Dermis microvascular lymphatic vessel endothelial cell (primary cell): ENCODE measurements around the gene TIAM2. TPM values are rescaled to one million over a fixed set of nuclear protein-coding genes. Genes with fewer than 3 reads are reported as not detected.
"Not testable (repeated sequence)": the region's sequence is repeated elsewhere in the genome, so short reads cannot be mapped to it uniquely, and the experiment has no call there.

Source experiments
- DNase-seq, 2 donors: peaks; one replicate each; pipeline versions ENCODE4 v3.0.0 to v3.0.0-alpha.2; 2010; ENCODE audit warnings: low read depth in 2 of 2
- total RNA-seq: library from RNA; depleted of rRNA; stranded (reverse); fragments of >200 nt; gene quantifications from 2 replicates; pipeline ENCODE4 v1.2.1, GENCODE V29; 2014

TIAM2 gene
- total RNA-seq, 1 donor from 2014 or later, result 12.8 TPM

DNA sequence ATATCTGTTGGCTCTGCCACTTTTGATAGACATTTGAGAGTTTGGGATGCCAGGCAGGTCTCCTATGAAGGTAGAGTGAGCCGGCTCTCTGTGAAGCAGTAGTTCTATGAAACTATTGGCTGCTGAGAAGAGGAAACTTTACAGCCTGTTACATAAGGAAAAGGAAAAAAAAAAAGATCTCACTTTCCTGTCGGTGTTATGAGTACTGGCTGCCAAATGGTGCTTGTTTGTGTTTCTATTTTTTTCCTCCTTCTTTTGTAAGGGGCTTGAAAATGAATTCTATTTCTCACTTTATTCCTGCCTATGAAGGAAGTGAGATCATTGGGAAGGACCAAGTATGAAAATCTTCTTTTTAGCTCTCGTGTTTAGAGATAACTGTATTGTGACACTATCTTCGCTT lies 195.6 kb downstream of the TIAM2 start:
- DNase-seq, result peak in 1 of 2 donors; percentile 93

DNA sequence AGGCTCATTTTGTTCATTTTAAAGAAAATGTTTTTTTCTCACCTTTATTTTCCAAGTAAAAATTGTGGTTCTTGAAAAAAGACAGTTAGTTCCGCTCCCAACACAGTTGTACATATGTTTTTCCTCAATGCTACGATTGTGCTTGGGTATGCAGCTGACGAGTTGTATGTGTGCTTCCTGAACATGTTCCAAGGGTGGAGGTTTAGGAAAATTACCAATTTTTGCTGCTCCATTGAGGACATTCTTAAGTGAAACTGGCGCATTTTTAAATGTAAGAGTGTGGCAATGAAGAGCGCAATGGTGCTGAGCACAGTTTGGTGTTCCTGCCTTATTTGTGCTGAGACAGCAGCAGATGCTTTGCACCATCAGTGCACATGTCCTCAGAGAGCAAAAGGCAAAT lies 198.4 kb downstream of the TIAM2 start:
- no peak for DNase-seq

DNA sequence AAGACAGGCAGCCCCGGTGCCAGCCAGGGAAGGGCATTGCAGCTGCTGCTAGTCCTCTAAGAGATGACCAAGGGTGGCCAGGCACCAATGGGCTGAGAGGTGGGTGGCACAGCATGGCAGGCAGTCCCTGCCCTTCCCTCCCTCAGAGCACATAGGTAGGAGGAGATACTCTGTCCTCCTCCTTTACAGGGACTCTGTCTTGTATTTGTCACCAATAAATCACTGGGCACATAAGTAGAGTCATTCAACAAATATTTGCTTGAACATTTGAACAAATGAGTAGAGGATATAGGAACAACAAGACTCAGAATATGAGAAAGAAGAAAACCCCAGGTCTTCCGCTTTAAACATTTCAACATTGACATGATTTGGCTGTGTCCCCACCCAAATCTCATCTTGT lies 199.3 kb downstream of the TIAM2 start:
- no peak for DNase-seq

DNA sequence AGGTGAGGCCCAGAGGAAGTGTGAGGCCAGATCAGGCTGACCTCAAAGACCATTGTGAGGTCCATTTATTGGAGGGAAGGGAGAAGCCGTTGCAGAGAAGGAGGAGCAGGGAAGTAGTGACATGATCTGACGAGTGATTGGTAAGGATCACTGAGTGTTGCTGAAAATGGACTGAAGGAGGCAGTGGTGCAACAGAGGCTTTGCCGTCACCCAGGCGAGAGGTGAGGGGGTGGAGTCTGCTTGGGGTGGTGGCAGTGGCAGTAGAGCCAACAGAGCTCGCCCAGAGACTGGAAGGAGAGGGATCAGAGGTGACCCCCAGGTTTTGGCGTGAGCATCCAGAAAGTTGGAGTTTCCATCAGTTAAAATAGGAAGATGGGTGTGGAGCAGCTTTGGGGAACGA lies 200.8 kb downstream of the TIAM2 start:
- no peak for DNase-seq

DNA sequence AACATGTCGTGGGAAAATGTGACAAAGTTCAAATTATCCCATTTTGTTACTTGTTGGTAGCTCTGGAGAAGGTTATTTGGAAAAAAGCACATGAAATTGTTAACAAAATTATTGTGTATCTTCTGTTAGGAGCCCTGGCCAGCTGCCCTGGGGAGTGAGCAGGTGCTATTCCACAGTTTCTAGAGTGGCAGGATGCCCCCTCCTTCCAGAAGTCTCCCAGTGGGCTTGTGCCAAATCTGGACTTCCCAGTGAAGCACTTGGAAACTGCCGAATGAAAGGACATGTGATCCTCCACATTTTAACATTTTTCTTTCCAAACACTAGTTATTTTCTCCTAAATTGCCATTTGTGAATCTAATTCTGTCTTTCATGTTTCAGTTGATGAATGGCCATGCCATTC lies 201.8 kb downstream of the TIAM2 start:
- peak in 1 of 2 donors; percentile 41 for DNase-seq

DNA sequence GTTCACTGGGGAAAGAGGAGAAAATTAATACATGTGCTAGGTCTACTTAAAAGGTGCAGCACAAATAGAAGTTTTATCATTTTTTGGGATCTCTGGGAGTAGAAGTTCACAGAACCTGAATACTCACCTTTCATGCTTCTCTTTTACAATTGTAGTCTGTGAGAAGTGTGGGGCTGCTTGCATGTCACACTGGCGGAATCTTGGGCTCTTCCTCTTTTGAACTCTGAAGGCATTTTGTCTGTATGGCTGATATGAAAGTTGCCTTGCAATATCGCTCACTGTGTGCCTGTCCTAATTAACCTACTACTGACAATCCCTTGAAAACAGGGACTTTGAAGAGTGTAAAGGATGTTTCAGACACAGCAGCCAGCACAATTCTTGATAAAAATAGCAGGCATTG lies 202.8 kb downstream of the TIAM2 start:
- no peak for DNase-seq

DNA sequence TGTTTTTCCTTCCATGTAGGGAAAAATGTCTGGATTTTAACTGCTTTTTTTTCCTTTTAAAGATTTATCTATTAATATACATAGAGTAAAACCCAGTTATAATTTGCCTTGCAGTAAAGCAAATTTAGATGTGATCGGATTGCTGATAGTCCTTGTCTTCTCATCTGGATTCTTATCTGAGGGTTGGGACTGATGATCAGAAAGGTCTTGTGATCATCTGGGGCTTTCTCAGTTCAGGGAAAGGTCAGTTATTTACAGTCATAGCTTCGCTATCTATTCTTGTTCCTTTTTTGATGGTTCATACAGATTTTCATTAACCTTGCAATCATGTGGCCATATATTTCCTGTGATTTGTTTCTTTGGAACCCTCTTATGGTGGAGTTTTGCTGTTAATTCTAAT lies 204.9 kb downstream of the TIAM2 start:
- peak in 1 of 2 donors; percentile 65 for DNase-seq

DNA sequence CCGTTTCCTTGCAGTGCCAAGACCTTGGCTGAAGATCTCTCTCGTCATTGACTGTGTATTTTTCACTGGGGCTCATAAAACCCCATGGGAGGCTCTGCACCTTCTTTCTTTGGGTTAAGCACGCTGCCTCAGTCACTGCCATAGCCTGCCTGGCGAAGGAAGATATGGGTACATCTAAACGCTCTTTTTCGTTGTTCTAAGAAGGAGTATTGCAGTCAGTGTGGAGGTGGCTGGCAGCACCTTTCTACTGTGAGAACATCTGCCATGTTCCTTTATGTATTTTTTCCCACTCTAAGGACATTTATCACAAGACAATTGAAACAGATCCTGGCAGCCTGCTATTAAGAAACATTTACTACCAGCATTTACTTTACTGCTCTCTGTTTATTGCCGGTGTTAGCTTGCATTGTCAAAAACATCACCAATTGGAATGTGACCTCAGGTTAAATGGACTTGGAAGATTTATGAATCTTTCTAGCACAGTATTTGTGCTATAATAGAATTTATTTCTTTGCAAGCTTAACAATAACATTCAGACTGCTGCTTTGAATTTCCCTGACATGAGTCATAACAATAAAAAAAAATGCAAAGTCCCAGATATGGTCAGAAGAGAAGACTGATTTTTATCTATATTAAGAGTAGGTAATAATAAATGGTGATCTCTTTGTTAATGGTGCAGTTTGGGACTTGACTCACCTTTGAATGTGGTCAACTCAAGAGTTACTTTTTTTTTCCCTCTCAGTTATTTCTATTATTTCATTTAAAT lies 206.5 kb downstream of the TIAM2 start:
- DNase-seq, result peak; percentile 80 to 95

DNA sequence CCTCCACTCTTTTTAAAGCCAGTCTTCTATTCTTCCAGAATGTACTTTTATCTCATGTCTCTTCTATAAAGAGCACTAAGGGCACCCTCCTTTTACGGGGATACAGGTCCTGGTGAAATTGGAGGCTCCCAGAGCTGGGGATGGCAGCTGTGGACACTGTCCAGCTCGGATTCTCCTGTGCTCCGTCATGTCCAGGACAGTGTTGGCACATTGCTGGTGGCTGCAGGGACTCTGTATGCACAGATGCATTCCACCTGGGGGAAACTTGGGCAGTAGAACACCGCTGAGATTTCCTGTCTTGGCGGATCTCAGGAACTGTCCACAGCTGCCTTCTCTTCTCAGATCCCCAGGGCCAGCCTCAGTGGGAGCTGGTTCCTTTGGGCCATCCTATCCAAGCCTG lies 212.1 kb downstream of the TIAM2 start:
- no peak for DNase-seq

DNA sequence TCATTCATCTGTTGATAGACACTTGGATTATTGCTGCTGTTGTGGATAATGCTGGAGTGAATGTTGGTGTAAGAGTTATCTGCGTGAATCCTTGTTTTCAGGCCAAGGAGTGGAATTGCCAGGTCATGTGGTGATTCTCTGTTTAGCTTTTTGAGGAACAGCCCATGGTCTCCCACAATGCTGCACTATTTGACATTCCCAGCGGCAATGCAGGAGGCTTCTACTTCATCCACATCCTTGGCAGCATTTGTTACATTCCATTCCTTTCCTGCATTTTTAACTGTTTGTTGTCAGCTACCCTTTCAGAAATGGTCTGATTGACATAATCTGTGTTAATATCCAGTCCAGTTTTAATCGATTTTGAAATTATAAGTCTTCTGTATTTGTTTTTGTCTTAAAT lies 217.0 kb downstream of the TIAM2 start:
- DNase-seq, result no peak

DNA sequence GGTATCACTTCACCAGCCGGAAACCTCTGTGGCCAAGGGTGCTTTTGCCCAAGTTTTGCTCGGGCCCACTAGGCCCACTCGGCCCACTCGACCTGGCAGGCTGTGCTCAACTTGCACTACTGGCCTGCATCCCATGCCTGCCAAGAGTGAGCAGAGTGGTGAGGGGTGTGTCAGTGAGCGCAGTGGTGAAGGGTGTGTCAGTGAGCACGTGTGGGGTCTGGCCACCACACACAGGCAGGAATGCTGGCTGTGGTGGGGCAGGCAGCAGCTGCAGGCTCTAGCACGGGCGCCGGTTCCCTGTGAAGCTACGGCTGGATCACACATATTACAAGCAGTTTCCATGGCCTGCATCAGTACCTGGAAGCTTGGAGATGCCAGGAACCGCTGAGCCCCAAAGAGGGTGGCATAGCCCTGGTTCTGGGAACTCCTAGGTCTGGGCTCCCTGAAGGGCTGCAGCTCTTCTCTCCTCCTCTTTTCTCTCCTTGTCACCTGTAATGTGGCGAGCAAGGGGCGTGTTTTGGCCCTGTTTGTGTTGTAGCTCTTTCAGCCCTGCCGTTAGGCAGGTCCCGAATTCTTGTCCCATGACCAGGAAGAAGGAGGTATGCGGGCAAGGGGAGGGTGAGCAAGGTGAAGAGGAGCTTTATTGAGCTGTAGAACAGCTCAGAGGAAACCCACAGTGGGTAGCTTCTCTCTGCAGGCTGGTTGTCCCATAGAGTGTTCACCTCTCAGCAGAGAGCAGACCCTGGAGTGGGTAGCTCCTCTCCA lies 217.7 kb downstream of the TIAM2 start:
- DNase-seq, result no peak

DNA sequence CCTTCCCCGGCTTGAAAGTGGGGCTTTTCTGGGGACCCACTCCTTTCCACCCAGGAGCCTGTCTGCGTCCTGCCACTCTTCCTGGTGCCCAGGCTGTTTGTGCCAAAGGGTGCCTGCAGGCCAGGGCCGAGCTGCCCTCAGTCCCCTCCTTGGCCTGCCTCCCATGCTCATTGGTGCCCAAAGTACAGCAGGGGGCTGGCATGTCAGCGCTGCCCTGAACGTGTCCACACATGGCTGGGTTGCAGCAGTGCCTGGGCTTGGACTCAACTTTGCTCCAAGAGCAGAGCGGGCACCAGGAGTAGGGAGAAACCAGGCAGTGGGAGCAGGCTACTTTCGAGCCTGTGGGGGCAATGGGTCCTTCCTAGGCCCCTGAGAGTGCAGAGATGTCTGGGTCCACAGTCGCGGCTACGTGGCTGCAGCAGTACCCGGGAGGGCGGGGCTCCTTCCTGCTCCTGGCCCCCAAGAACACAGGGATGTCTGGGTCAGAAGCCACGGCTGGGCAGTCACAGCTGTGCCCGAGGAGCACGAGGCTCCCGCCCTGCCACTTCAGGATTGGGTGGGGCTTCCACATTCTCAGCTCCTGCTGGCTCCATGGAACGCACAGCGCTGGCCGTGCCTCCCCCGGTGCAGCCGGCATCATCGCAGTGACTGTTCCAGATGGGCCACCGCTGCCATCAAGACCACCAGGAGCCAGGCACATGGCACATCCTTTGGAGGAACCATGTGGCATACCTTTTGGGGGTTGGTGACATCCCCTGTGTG lies 218.7 kb downstream of the TIAM2 start:
- DNase-seq, result no peak

DNA sequence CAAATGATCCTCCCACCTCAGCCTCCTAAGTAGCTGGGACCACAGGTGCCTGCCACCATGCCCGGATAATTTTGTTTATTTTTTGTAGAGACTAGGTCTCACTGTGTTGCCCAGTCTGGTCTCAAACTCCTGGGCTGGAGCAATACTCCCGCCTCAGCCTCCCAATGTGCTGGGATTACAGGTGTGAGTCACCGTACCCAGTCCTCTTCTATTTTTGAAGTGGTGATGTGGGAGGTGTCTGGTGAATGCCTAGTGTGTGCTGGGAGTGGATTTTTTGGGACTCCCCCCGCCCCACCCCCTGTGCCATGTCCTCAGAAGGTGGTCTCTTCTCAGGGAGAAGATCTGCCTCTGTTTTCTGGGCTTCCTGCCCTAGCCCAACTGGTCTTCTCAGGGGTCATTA lies 220.8 kb downstream of the TIAM2 start:
- no peak for DNase-seq

DNA sequence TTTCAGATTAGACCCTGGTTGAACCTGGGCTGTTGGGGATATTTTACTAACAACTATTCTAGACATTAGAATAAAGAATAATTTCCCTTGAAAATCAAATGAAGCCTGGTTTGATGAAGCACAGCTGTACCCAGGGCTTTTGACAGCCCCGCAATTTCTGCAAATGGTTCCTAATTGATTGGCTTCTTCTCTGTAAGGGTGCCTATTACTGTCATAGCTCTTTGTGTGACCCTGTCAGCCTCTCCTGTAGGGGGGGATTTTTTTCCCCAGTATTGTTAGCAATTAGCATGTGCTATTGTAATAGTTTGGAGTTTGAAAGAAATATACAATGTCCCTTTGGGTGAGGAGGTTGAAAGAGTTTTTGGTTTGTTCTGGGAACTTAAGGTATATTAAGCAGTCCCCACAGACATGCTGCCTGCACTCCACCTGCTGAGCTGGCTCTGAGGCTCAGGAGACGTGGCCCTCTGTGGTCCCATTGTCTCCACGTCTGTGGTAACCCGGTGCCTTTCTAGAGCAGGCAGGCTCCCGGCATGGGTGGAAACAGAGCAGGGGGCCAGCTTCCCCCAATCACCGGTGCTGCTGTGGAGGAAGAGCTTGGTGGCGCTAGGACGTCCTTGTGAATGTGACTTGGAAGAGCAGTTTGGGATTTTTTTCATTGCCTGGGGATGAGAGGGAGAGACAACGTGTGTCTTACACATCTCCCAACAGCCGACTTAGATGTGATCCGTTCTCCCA lies 221.4 kb downstream of the TIAM2 start:
- DNase-seq, result no peak

DNA sequence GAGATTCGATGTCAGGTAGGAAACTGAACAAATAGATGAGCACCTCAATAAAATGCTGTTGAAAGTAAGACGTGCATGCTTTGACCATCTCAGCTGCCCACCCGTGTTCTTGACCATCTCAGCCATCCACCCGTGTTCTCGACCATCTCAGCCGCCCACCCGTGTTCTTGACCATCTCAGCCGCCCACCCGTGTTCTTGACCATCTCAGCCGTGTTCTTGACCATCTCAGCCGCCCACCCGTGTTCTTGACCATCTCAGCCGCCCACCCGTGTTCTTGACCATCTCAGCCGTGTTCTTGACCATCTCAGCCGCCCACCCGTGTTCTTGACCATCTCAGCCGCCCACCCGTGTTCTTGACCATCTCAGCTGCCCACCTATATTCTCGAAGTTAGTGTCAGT lies 223.6 kb downstream of the TIAM2 start:
- DNase-seq, result not testable (repeated sequence)

DNA sequence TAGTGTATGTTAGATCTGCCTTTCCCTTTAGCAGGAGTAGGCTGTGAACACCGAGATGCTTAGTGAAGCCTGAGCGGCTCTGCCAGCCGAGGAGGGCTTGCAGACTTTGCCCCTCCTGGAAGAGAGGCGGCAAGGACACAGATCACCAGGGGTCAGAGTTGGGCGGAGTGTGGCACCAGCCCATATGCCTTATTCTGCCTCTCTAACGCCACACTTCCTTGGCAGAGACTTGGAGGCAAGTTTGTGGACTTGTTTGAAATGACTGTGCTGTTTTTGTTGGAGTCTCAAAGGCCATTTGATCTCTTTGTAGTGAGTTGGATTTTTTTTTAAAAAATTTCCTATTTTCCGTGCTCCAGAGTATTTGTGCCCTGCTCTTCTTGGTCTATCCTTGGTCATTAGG lies 224.2 kb downstream of the TIAM2 start:
- no peak for DNase-seq

DNA sequence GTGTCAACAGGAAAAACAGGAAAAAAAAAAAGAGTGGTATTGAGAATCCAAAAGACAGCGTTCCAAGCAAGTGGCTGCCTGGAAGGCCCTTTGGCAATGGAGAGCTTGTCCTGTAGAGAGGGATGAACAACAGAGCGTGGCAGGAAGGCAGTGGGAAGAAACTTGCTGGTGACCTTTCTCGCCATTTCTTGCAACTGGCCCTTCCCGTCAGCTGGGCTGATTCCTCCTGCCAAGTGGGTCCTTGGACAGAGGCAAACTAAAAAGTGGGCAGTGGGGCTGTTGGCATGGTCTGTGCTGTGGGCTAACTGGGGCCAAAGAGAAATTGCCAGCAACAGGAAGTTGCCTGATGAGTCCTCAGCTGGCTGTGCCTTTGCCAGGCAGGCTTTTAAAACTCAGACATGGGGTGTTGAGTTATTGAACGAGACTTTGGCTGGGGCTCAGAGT lies 224.8 kb downstream of the TIAM2 start:
- peak in 1 of 2 donors; percentile 66 for DNase-seq

DNA sequence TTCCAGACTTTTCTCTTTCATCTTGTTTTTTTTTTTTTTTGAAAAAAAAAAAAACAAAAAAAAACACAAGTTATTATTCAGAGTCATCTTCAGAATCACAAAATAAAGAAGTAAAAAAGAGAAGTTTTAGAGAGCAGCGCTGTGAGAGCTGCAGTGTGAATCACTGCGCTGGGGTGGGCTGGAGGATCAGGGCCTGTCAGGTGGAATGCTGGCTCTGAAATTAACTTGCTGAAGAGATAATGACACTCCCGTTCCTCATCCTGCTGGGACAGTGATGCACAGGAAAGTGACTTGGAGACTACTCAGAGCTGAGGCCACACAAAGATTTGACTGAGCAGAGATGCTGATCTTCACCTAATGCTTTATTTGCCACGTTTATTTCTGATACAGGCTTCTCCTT lies 226.0 kb downstream of the TIAM2 start:
- no peak for DNase-seq

DNA sequence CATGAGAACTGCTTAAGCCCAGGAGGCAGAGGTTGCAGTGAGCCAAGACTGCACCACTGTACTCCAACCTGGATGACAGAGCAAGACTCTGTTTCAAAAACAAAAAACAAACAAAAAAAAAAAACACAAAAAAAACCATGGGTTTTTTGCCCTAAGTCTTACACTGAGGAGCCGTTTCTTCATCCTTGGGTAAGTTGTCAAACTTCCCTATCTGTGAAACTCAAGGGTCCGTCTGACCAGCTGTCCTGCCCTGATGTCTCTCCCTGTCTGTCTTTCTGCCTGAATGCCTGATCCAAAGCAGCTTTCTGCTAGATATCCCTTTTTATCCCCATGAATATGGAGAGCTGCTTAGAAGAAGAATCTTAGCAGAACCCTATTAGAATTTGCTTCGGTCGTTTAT lies 227.4 kb downstream of the TIAM2 start:
- DNase-seq, result no peak

DNA sequence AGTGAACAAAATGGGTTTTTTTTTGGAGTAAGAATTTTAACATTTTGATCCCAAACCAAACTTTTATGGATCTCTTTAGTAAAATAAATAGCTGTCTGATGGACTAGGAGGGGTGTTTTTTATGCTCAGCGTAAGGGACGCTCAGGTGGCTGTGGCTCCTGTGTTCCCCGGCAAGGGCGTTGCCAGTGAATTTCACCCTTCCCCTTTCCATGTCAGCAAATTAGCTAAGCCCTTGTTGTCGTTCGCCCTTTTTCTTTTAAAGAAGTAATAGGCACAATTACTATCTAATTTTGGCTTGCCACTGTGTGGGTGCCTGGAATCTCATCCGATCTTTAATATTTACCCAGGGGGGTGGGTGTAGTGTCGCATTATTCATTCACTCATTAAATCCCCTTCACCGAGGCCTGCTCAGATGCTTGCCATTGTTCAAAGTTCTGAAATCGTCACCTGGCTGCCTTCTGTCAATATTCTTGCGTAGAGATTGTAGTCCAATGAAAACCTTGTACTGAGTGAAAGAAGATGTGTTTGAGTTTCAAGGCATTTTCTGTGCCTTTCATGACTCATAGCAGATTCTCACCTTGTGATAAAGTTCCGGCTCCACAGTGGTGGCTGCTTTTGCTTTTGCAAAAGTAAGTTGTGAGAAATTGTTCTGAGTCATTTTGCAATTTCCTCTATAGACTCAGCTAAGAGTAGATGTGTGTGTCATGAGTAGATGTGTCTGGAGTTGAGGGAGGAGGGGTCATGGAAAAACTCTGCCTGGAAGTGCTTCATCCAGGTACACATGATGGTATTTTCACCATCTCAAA lies 228.7 kb downstream of the TIAM2 start:
- peak in 1 of 2 donors; percentile 95 for DNase-seq

DNA sequence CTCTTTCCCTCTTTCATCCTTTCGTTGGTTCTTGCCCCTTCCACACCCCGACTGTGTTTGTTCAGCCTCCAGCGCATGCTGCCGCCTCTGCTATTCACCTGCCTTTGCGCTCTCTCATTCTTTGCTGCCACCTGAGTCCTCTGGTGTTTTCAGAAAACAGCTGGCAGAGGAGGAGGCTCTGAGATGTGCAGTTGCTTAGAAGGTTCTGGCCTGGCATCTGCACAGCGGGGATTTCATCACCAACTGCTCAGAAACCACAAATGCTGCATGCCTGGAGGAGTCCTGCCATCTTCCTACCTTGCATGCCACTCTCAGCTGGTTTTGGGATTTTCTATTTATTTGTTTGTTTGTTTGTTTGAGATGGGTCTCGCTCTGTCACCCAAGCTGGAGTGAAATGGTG lies 229.5 kb downstream of the TIAM2 start:
- DNase-seq, result no peak
